Non-pigmented ciliary epithelial cell (primary cell): Measurements from ENCODE around the gene RUNX1.

ENCODE experiments used
- DNase-seq: peaks from one replicate; pipeline ENCODE4 v3.0.0-alpha.2; 2010; ENCODE audit warnings: low read depth

The RUNX1 gene

GRCh38 chr21:34923626-34924025, 125.5 kb downstream of the RUNX1 start:
- DNase-seq: no peak

GRCh38 chr21:34923202-34923601, 125.9 kb downstream of the RUNX1 start:
- DNase-seq: no peak

GRCh38 chr21:34922479-34922878, 126.6 kb downstream of the RUNX1 start:
- no peak for DNase-seq

- no peak for DNase-seq
Observed at GRCh38 chr21:34921151-34921550, 128.0 kb downstream of the RUNX1 start.

- DNase-seq: no peak
Observed at GRCh38 chr21:34919406-34919805, 129.7 kb downstream of the RUNX1 start.

GRCh38 chr21:34916446-34916845, 132.7 kb downstream of the RUNX1 start:
- peak; percentile 37 for DNase-seq

GRCh38 chr21:34915364-34915841, 133.7 kb downstream of the RUNX1 start:
- DNase-seq: no peak

- DNase-seq: no peak
Observed at GRCh38 chr21:34914239-34914638, 134.9 kb downstream of the RUNX1 start.

- DNase-seq: no peak
Observed at GRCh38 chr21:34913811-34914210, 135.3 kb downstream of the RUNX1 start.

GRCh38 chr21:34912022-34912945, 136.8 kb downstream of the RUNX1 start:
- DNase-seq: no peak

GRCh38 chr21:34911360-34911759, 137.7 kb downstream of the RUNX1 start:
- no peak for DNase-seq

- no peak for DNase-seq
Observed at GRCh38 chr21:34910396-34910795, 138.7 kb downstream of the RUNX1 start.

- no peak for DNase-seq
Observed at GRCh38 chr21:34909492-34910292, 139.4 kb downstream of the RUNX1 start.

- DNase-seq: no peak
Observed at GRCh38 chr21:34908419-34909055, 140.6 kb downstream of the RUNX1 start.

- no peak for DNase-seq
Observed at GRCh38 chr21:34907461-34908418, 141.4 kb downstream of the RUNX1 start.

GRCh38 chr21:34906401-34906800, 142.7 kb downstream of the RUNX1 start:
- no peak for DNase-seq

GRCh38 chr21:34905218-34905537, 143.9 kb downstream of the RUNX1 start:
- DNase-seq: no peak

- DNase-seq: no peak
Observed at GRCh38 chr21:34904526-34905217, 144.4 kb downstream of the RUNX1 start.

- no peak for DNase-seq
Observed at GRCh38 chr21:34900376-34900775, 148.7 kb downstream of the RUNX1 start.

GRCh38 chr21:34899760-34900159, 149.3 kb downstream of the RUNX1 start:
- DNase-seq: no peak

- DNase-seq: no peak
Observed at GRCh38 chr21:34899302-34899701, 149.8 kb downstream of the RUNX1 start.
